ENCODE data around the gene UQCC2.

Gene UQCC2

DNA sequence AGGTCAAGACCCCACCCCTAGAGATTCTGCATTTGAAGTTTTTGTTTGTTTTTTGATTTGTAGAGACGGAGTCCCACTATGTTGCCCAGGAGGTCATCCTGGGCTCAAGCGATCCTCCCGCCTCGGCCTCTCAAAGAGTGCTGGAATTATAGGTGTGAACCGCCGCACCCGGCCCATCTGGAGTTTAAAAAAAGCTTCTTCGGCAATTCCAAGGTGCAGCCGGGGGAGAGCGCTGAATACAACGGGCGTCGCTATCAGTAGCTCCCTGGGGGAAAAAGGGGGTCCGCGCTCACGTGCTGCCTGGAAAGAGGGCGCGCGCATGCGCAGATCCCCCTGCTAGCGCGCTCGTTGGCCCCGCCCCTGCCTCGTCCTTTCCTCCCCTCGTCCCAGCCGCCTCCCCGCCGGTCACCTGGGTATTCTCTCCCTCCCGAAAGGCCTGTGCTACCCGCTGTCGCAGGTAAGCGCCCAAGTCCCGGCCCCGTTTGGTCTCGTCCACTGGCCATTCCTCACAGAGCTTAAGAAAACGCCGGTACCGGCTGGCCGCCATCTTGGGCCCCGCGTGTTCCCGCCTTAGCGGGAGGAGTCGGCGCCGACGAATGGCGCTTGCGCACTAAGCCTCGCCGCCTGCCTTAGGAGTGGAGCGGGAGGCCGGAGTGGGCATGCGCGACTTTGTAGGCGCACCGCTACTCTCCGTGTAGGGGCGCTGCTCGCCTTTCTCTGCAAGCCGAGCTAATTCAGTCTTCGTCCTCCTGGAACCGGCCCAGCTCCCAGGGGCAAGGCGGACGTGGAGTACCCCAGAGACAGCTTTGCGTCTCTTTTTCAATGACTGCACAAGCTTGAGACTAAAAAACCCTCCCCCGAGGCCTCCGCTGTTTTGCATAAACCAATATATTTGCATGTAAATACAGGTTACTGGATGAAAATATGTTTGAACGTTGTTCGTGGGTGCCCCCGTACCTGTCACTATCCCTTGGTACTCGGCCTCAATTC, at the start of gene UQCC2:
TSS of gene UQCC2 (minus strand) at position 561 of the 990 bp plus-strand sequence. CDS start at position 547, 14 bp downstream.
- in situ Hi-C loops (cut with MboI; ENCODE audit: low sequenced_read_pairs), result no loop called here

DNA sequence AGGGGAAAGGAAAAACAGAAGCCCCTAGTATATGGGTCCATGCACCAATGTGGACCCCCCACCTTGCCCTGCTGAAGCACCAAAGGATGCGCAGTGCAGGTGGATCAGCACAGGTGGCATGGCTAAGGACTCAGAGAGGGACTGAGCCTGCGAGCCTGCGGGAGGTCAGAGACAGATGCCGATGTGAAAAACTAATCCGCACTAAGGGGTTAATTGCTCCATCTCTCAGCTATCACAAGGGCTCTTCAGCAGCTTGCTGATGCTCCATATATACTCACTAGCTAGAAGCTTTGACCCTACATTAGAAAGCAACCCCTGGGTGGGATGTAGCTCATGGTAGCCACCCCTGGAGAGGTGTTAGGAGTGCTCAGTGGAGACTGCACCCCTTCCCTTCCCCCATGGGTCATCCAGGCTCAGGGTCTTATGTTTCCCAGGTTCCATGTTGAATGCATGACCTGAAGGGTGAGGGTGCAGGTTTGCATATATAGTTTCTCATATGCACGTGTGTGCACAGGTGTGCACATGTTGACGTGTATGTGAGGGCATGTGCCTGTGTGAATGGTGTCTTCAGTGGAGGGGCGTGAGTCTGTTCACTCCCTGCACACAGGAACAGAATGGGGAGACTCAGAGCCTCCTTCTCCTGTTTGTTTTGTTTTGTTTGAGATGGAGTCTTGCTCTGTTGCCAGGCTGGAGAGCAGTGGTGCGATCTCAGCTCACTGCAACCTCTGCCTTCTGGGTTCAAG, 48.6 kb upstream of the UQCC2 start:
- in situ Hi-C loops (cut with MboI; ENCODE audit: low sequenced_read_pairs), result no loop called here

DNA sequence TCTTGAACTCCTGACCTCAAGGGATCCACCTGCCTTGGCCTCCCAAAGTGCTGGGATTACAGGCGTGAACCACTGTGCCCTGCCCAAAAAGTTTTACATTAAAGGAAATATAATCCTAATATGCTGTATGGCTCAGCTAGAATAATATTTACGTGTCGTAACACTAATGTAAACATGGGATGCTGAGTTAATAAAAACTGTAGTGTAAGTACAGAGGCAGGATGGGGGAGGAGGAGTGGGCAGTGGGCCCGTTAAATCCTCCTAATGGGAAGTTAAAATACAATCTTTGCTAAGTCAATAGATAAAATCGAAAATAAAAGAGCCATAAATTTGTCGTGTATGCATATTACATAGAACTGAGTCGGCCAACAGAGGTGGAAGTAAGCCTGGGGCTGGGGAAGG, 47.3 kb upstream of the UQCC2 start:
- in situ Hi-C loops (cut with MboI; ENCODE audit: low sequenced_read_pairs), result no loop called here

DNA sequence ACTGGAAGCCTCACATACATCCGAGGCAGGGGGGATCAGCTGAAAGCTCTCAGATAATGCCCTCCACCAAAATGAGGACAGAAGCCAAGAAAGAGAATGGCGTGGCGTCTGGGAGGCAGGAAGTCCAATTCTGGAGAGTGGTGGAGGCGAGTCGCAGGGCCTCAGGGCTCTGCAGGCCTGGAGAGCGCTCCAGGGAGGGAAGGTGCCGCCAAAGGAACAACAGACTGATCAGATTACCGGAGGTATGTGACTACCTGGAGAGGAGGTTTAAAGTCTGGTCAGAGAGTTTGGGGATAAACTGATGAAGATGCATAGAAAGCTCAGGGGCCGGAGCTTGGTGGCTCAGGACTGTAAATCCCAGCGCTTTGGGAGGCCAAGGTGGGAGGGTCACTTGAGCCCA, 46.4 kb upstream of the UQCC2 start:
- in situ Hi-C loops (cut with MboI; ENCODE audit: low sequenced_read_pairs), result no loop called here

DNA sequence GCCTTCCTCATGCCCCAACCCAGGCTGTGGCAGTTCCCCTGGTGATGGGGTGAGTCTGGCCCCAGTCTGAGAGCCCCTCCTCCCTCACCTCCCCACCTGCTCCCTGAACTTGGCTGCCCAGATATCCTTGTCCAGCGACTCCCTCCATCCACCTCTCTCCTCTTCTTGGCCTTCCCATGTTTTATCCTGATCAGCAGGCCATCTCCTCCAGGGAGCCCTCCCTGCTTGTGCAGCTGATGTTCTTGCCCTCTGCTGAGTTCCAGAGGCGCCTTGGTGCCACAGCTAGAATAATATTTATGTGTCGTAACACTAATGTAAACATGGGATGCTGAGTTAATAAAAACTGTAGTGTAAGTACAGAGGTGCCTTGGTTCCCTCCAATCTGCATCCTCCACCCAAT, 45.6 kb upstream of the UQCC2 start:
- in situ Hi-C loops (cut with MboI; ENCODE audit: low sequenced_read_pairs), result no loop called here

DNA sequence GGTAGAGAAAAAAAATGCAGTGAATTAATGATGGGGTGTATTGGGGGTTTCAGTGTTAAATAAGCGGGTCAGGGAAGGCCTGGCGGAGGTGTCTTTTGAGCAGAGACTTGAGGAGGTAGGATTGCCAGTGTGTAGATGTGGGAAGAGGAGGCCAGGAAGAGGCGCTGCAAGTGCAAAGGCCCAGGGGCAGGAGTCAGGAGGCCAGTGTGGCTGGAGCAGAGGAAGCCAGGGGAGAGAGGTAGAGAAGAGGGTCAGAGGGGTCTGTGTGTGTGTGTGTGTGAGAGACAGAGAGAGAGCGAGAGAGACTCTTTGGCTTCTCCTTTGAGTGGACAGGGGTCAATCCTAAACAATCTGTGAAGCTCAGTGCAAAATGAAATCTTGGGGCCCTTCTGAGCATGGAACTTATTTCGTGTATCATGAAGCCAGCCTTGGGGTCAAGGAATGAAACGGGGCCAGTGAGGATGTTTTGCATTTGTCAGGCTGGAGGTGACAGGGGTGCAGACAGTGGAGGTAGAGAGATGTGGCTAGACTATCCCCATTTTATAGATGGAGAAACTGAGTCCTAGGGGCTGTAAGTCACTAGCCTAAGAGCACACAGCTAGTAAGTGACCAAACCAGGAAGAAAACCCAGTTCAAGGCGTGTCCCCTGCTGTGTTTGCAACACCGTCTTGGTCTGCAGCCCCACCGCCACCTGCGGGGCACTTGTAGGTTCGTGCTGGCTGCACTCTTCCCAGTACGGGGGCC, 44.9 kb upstream of the UQCC2 start:
- in situ Hi-C loops (cut with MboI; ENCODE audit: low sequenced_read_pairs), result no loop called here

DNA sequence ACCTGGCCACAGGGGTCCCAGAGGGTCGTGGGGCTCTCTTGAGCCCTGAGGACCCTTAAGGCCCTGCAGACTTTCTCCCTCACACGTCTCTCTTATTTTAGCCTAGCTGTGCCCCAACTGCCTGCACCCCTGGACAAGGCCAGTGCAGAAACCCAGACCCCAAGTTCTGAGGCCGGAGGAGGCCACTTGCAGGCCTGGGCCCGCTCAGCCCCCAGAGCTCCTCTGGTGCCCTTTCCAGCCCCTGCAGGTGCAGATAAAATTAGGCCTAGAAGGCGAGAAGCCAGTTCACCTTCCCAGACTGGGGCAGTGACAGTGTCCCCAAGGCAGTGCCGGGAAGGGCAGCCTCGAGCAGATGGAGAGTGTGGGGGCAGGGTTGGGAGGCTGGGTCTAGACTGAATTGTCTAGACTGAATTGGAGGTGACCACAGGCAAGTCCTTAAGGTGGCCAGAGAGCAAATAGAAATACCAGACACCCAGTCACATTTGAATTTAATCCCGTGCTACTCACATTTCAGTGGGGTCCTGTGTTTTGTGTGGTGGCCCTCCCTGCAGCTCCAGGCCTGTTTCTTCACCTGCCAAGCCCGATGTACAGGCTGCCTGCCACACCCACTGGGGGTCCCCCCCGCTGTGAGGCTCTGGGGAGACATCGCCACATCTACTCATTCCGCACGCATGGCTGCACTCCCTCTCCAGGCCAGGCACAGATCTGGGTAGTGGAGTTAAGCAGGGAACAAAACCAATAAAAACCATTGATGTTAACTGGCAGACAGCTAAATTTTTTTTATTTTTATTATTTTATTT, 43.8 kb upstream of the UQCC2 start:
- in situ Hi-C loops (cut with MboI; ENCODE audit: low sequenced_read_pairs), result no loop called here

DNA sequence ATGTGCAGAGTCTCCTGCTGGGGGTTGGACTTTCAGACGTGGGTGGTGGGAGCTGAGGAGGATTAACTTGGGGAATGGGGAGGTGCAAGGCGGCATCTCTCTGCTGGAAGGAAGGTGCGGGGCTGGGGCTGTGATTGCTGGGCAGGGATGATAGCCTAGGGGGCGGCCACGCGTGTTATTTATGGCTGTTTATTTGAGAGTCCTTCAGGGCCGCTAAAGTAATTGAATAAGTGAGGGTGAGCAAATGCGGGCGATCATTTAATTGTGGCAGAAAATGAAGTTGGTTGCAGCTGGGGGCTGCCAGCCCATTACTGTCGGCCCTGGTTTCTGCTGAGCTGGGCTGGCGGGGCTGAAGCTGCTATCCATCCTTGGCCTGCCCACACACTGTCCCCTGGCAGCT, 42.7 kb upstream of the UQCC2 start:
- in situ Hi-C loops (cut with MboI; ENCODE audit: low sequenced_read_pairs), result no loop called here

DNA sequence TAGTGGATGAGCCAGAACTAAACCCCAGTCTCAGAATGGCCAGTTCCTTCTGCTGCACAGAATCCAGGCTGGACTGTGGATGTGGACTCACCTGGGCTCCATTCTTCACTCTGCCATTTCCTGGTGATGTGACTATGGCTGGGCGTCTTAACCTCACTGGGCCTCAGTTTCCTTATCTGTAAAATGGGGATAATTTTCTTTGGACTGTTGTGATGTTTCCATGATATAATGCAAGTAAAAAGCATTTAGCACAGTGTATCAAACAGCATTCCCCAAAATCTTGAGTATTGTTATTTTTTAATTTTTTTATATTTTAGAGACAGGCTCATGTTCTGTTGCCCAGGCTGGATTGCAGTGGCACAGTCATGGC, 41.1 kb upstream of the UQCC2 start:
- in situ Hi-C loops (cut with MboI; ENCODE audit: low sequenced_read_pairs), result no loop called here

DNA sequence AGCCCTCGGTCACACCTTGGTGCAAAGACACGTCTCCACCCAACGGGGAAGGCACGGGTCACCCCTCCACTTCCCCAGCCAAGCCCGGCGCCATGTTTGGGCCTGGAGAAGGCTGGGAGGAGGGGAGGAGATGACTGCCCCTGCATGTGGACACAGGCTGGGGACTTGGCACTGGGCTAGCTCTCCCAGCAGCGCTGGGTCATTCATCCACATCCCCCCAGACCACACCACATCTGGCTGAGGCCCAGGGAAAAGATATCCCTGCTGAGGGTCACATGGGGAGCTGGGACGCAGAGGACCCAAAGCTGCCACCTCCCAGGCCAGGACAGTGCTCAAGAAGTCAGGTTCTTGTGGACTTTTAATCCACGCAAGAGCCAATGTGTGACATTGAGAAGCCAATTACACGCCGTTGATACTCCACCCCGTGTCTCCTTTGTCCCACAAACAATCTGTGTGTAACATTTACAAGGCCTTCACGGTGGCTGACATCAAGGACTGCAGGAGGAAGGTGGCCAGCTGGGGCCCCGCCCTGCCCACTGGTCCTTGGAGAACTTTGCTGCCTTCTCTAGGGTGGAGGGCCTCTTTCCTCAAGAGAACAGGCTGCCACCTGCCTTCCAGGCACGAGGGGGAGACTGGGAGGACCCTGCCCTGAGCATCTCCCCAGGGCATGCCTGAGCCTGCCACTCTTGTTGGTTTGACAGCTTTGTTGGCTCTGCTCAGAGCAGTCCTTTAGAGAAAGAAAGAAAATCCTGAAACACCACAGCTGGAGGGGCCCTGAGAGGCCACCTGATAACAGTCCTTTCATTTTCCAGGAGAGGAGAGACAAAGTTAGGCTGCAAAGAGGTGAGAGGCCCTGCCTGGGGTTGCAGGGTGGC, 40.5 kb upstream of the UQCC2 start:
- in situ Hi-C loops (cut with MboI; ENCODE audit: low sequenced_read_pairs), result no loop called here

DNA sequence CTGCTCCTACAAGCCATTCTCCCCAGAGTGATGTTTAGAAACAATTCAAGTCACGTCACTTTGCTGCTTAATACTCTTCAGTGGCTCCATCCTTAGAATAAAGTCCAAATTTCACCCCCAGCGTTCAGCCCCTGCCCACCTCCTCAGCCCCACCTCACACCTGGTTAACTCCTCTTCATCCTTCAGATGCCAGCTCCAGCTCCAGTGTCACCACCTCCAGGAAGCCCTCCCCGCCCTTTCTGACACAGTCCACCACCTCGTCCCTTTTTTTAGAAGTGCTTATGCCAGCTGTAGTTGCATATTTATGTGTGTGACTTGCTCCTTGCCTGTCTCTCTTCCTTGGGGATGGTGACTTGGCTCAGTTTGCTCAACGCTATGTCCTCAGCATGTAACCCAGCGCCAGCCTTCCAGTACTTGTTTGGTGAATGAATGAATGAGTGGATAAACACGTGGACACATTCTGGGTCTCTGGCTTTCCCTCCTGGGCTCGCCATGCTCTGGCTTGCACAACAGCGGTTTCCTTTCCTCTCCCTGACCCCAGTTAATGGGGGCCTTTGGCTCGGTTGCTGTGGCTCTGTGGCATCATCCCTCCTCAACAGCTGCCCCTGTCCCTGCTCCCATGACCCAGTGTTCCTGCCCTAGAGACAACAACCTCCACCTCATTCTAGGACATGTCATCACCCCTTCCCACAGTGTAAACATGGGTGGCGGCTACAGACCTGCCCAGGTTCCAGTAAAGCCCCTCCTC, 38.9 kb upstream of the UQCC2 start:
- in situ Hi-C loops (cut with MboI; ENCODE audit: low sequenced_read_pairs), result no loop called here

DNA sequence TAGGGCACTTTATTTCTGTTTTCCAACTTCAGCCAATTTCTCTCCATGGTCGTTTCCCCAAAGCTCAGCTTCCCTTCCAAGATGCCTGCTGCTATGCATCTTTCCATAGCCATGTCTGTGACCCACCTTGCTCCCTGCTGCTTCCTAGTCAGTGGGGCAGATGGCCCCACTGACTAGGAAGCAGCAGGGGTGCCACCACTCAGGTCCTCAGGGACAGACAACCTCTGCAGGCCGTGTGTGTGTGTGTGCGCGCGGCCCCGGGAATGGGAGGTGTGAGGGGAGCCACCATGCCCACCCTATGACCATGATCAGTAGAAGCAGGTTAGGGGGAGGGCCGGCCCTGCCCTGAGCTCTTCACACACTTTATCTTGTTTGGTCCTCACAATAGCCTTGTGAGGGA, 37.9 kb upstream of the UQCC2 start:
- in situ Hi-C loops (cut with MboI; ENCODE audit: low sequenced_read_pairs), result no loop called here

DNA sequence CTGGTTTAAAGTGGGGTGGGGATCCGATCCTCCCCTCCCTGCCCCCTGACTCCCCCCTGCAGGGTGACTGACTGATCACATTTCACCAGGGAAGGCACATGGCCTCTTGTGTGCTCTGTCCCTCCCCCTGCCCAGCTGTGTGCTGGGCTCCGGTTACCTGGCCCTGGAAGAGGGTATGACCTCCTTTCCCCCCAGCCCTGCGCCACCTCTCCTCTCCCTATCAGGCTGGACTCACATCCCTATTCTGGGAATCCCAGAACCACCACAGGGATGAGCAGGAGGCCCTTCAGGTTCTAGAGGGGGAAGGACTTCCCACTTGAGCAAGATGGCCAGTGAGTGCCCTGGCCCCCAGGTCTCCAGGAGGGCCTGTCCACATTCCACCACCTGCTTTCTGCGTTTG, 37.3 kb upstream of the UQCC2 start:
- in situ Hi-C loops (cut with MboI; ENCODE audit: low sequenced_read_pairs), result no loop called here

DNA sequence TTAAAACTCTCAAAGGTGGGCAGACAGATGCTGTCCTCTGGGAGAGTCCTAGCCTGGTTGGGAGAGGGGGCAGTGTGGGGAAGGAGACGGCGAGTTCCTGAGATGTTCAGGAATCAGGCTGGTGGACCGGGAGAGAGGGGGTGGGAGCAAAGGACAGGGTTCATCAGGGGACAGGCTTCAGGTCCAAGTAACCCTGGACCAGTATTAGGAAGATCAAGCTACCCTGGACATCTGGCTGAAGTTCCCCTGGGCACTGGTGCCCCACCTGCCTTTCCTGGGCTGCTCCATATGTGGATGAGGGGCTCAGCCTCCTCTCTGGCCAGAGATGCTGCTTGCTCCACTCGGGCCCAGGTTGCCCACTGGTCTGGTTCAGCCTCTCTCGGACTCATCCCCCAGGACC, 36.3 kb upstream of the UQCC2 start:
- in situ Hi-C loops (cut with MboI; ENCODE audit: low sequenced_read_pairs), result no loop called here

DNA sequence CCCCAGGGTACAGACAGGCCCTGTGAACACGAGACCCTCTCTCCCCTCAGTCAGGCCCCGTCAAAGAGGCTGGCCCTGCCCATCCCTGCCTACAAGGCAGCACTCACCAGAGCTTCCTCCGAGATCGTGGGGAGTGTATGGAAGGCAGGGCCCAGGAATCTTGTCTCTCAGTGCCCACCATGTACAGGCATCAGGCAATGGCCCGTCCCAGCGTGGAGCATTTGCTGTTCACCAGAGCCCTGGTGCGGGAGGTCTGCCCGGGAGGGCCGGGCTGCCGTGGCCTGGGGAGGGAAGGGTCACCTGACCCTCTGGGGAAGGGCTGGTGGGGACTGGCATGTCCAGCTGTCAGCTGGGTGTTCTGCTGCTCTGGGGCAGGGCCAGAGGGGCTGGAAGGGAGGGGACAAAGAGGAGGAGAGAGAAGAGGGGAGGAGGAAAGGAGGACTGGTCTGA, 35.2 kb upstream of the UQCC2 start, which contains the start of gene IP6K3:
TSS of gene IP6K3 (minus strand) at position 255 of the 450 bp plus-strand sequence. CDS start 11,429 bp downstream, outside the sequence.
- in situ Hi-C loops (cut with MboI; ENCODE audit: low sequenced_read_pairs), result no loop called here

DNA sequence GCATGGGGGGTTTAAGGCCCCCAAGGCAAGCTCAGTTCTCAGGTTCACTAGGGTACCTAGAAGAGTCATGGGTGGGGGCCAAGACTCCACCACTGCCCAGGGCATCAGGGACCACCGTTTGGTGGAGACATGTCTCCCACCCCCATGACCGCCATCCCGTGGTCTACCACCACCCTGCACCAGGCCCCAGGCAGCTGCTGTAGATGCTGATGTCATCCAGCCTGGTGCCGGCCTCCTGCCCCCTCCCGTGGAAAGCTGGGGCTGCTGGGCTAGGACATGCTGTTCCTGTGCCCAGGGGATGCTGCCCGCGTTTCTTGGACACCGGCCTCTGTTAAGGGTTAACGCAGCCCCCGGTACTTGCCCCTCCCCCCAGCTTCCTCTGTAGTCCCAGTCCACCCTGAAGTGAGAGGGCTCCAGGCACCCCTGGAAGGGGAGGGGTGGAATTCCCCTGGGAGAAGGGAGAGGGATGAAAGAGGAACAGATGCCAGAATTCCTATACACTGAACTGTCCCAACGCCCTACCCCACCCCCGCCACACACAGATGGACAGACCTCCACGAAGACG, 34.6 kb upstream of the UQCC2 start:
- in situ Hi-C loops (cut with MboI; ENCODE audit: low sequenced_read_pairs), result no loop called here

DNA sequence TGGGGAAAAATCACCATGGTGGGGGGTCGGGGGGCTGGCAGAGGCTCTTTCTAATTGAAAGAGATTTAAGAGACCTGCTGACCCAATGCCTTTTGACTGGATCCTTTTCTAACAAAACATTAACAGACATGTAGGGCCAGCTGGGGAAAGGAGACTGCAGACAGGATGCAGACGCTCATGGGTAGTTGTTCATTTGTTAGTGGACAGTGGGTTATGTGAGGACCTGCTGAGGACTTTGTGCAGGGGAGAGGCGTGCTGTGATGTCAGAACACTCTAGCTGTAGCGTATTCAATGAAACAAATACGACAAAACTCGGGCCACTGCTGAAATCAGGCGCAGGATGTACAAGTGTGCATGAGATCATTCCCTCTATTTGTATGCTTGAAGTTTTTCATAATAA, 34.0 kb upstream of the UQCC2 start:
- in situ Hi-C loops (cut with MboI; ENCODE audit: low sequenced_read_pairs), result no loop called here

DNA sequence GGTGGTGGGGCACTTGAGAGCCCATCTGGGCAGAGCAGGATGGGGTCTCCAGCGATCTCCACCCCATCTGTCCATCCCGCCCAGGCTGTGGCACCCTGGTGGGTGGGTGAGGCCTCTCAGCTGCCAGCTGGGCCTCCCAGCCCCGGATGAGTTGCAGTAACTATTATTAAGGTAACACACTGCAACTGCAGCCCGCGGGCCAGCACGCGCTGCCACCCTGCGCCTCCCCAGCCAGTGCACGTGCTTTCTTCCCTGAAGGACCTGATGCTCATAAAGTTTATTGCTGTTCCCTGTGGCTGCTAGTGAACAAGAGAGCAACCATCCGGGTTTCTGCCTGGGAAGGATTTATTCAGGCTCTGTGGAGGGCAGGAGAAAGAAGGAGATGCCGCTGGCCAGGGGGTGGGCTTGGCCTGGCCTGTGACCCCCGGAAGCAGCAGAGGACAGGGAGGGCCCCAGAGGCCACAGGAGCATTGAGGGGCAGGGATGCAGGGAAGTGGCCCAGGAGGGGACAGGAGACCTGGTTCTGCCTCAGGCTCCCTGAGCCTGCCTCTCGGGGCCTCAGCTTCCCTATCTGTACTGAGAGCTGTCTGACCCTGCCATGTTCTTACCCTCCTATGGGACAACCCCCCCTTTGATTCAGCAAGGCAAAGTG, 33.5 kb upstream of the UQCC2 start:
- in situ Hi-C loops (cut with MboI; ENCODE audit: low sequenced_read_pairs), result no loop called here

Data from hTERT RPE-1 (cell line).